Measurements from ENCODE around the gene BRD3OS. TPM values are rescaled to one million over a fixed set of nuclear protein-coding genes. Genes with fewer than 3 reads are reported as not detected.

BRD3OS gene
- total and polyA plus RNA-seq, 2 of the 4 experiments (the other 2 are of a cell fraction), result 15.8 to 20.7 TPM

DNA sequence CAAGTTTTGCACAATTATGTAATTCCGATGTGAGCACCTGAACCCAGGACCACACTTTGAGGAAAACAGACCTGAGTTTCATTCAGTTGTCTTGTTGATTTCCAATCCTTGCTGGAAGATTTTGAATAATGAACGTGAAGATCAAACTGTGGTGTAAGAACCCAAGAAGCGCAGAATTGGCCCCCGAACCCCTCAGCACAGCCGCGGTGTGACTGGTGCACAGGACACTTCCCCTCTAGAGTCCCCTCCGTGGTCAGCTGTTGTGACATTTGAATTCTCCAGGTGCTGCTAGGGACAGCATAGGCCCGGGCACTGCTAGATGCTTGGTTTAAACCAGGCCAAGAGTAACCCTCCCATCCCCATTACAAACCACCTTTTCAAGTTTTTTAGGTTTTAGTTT, 1.7 kb downstream of the BRD3OS start:
- peaks cover 28% of the 10 kb centered on the region; the same call in 1 of the 2 replicates for H3K36me3 ChIP-seq (ENCODE audit: control insufficient read depth, insufficient read depth, low read length)
- H3K56ac ChIP-seq (ENCODE audit: extremely low read depth, insufficient read depth, low read length), result no peak overlapping the region
- no peak overlapping the region for H4K8ac ChIP-seq (ENCODE audit: low read depth in 2 of 2, low read length in 2 of 2)
- H3K14ac ChIP-seq (replicated peaks; ENCODE audit: low read depth, low read length), result no peak overlapping the region
- H4K91ac ChIP-seq (ENCODE audit: insufficient read depth, low read depth, low read length), result no peak overlapping the region
- no peak overlapping the region for H3K4ac ChIP-seq (ENCODE audit: low read depth, low read length)
- no peaks in the 10 kb centered on the region for H3K27me3 ChIP-seq (ENCODE audit: control insufficient read depth, insufficient read depth, low read length)
- H3K9me3 ChIP-seq (ENCODE audit: control insufficient read depth, insufficient read depth, low read length), result no peaks in the 10 kb centered on the region
- no TSS peak for BruUV-seq (replicated peaks)
- no peak overlapping the region for H3K23ac ChIP-seq (ENCODE audit: low read depth, low read length)
- H4K5ac ChIP-seq (ENCODE audit: low read depth, low read length), result no peak overlapping the region
- no peak overlapping the region for H2BK15ac ChIP-seq (ENCODE audit: low read depth, low read length)
- H2AFZ ChIP-seq (replicated peaks; ENCODE audit: low read length, poor library complexity), result no peak overlapping the region
- in situ Hi-C loops (cut with MboI; ENCODE audit: low sequenced_read_pairs) (no loop called here), dilution Hi-C loops (cut with HindIII; ENCODE audit: low sequenced_read_pairs, unreplicated experiment) (no loop called here), intact Hi-C loops (cut with micrococcal nuclease) (no loop called here)
- no peak overlapping the region for H2BK5ac ChIP-seq (ENCODE audit: low read depth, low read length, poor library complexity, severe bottlenecking)
- no peak overlapping the region for H2AK5ac ChIP-seq (ENCODE audit: low read depth, low read length)
- no peak overlapping the region for H3K4me3 ChIP-seq (ENCODE audit: insufficient read depth, low read depth, low read length)
- H2BK120ac ChIP-seq (ENCODE audit: low read depth, low read length), result no peak overlapping the region
- DNase-seq (no peak), ATAC-seq (ENCODE audit: low read depth) (no peak)
- 90% methylated on average over 2 of the region's 8 CpGs; no CpG with 5 or more reads in 1 of the 2 experiments for WGBS, 2 experiments (ENCODE audit: extremely low coverage in 2 of 2, insufficient read length in 1 of 2)
- H2AK9ac ChIP-seq (replicated peaks; ENCODE audit: low read depth, low read length, poor library complexity), result no peak overlapping the region
- no peak overlapping the region for H3K18ac ChIP-seq (ENCODE audit: low read depth, low read length)
- no peak overlapping the region for H3K27ac ChIP-seq (ENCODE audit: insufficient read depth, low read length)
- no peak overlapping the region for H3K9ac ChIP-seq (ENCODE audit: low read depth, low read length)
- H2BK20ac ChIP-seq (ENCODE audit: low read depth, low read length), result no peak overlapping the region
- H3K4me2 ChIP-seq (ENCODE audit: low read depth, low read length), result no peak overlapping the region
- TF ChIP-seq, protein P1, sequence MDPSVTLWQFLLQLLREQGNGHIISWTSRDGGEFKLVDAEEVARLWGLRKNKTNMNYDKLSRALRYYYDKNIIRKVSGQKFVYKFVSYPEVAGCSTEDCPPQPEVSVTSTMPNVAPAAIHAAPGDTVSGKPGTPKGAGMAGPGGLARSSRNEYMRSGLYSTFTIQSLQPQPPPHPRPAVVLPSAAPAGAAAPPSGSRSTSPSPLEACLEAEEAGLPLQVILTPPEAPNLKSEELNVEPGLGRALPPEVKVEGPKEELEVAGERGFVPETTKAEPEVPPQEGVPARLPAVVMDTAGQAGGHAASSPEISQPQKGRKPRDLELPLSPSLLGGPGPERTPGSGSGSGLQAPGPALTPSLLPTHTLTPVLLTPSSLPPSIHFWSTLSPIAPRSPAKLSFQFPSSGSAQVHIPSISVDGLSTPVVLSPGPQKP (IDR thresholded peaks at IDR 0.05; ENCODE audit: borderline replicate concordance, low read depth, low read length), result no peak
- TF ChIP-seq, protein P2, sequence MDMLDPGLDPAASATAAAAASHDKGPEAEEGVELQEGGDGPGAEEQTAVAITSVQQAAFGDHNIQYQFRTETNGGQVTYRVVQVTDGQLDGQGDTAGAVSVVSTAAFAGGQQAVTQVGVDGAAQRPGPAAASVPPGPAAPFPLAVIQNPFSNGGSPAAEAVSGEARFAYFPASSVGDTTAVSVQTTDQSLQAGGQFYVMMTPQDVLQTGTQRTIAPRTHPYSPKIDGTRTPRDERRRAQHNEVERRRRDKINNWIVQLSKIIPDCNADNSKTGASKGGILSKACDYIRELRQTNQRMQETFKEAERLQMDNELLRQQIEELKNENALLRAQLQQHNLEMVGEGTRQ (IDR thresholded peaks at IDR 0.05; ENCODE audit: low read depth, low read length), result no peak
- TF ChIP-seq MAFK (IDR thresholded peaks at IDR 0.05; ENCODE audit: low read depth, low read length) (no peak), RFX5 (IDR thresholded peaks at IDR 0.05; ENCODE audit: low read depth, low read length) (no peak), POLR2A (IDR thresholded peaks at IDR 0.05; ENCODE audit: low read depth, low read length) (no peak), RCOR1 (IDR thresholded peaks at IDR 0.05; ENCODE audit: insufficient replicate concordance, low read length) (no peak), BHLHE40 (IDR thresholded peaks at IDR 0.05; ENCODE audit: low read depth, low read length) (no peak), MXI1 (IDR thresholded peaks at IDR 0.05; ENCODE audit: borderline replicate concordance, low read depth, low read length) (no peak)
- CTCF ChIA-PET, result no interaction called here
- H3K9me1 ChIP-seq (ENCODE audit: insufficient read depth, low read length), result peaks cover 2% of the 10 kb centered on the region; the same call in 1 of the 2 replicates
- POLR2A ChIA-PET (ENCODE audit: unreplicated experiment), result no interaction called here
- H3K4me1 ChIP-seq (ENCODE audit: control insufficient read depth, insufficient read depth, low read length), result peaks cover 3% of the 10 kb centered on the region; the same call in 1 of the 2 replicates
- no peaks in the 10 kb centered on the region for H4K20me1 ChIP-seq (ENCODE audit: insufficient read depth, low read length)
- H3K79me1 ChIP-seq (ENCODE audit: low read depth in 1 of 2, low read length in 2 of 2), result peaks cover 0 to 19% of the 10 kb centered on the region in 2 experiments
